Coronary artery (tissue), 2 donors: Measurements from ENCODE around the gene XDH.

Experiments
- DNase-seq: peaks from one replicate; pipeline ENCODE4 v3.0.0-alpha.2; 2017; ENCODE audit warnings: low spot score
- H3K27ac ChIP-seq, 2 donors: fragments of 200-600 bp; sonication (generic); one replicate each; pipeline ENCODE4 v1.5.1; 2016 to 2019
- H3K4me3 ChIP-seq: fragments of 200-600 bp; sonication (generic); 2 replicates; pipeline ENCODE4 v1.5.1; 2016; ENCODE audit warnings: mild to moderate bottlenecking, moderate library complexity
- TF ChIP-seq, protein P1 (sequence below): fragments of 200-600 bp; sonication (generic); IDR thresholded peaks from one replicate; pipeline ENCODE4 v1.5.1; 2019; ENCODE audit warnings: antibody characterized with exemption

The XDH gene

DNA sequence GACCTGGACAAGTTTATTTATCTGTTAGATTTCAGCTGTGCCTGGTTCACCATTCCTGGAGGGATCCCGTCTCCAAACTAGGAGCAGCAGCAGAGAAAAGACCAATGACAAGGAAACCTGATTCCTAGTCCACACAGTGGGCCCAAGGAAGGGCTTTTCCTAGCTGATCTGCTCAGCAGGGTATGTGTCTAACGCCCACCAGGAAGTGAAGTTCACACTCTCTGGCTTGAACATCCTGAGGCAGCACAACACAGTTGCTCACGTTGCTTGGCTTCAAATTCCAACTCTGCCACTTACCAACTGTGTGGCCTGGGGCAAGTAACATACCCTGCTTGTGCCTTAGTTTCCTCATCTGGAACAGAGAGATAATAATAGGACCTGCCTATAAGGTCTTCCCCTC is 42.9 kb downstream of the XDH start:
- no peak for DNase-seq
- H3K27ac ChIP-seq, result no peak overlapping the region
- H3K4me3 ChIP-seq, result no peak overlapping the region
- TF ChIP-seq, protein P1, sequence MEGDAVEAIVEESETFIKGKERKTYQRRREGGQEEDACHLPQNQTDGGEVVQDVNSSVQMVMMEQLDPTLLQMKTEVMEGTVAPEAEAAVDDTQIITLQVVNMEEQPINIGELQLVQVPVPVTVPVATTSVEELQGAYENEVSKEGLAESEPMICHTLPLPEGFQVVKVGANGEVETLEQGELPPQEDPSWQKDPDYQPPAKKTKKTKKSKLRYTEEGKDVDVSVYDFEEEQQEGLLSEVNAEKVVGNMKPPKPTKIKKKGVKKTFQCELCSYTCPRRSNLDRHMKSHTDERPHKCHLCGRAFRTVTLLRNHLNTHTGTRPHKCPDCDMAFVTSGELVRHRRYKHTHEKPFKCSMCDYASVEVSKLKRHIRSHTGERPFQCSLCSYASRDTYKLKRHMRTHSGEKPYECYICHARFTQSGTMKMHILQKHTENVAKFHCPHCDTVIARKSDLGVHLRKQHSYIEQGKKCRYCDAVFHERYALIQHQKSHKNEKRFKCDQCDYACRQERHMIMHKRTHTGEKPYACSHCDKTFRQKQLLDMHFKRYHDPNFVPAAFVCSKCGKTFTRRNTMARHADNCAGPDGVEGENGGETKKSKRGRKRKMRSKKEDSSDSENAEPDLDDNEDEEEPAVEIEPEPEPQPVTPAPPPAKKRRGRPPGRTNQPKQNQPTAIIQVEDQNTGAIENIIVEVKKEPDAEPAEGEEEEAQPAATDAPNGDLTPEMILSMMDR, result no peak

GRCh38 chr2:31366733-31367132 is 47.8 kb downstream of the XDH start:
- Histone ChIP-seq H3K4me3 (no peak overlapping the region), H3K27ac (no peak overlapping the region)
- no peak for DNase-seq
- TF ChIP-seq, protein P1, result no peak

GRCh38 chr2:31365834-31366505 is 48.6 kb downstream of the XDH start:
- Histone ChIP-seq H3K4me3 (no peak overlapping the region), H3K27ac (no peak overlapping the region)
- TF ChIP-seq, protein P1, result no peak
- DNase-seq, result no peak

- DNase-seq, result no peak
- TF ChIP-seq, protein P1, result no peak
- H3K4me3 ChIP-seq, result no peak overlapping the region
- no peak overlapping the region for H3K27ac ChIP-seq
These were observed 49.2 kb downstream of the XDH start for GRCh38 chr2:31365348-31365747.

- Histone ChIP-seq H3K4me3 (no peak overlapping the region), H3K27ac (no peak overlapping the region)
- no peak for DNase-seq
- TF ChIP-seq, protein P1, result no peak
These were observed 50.4 kb downstream of the XDH start for GRCh38 chr2:31363956-31364750.

GRCh38 chr2:31362581-31362980 is 52.0 kb downstream of the XDH start:
- TF ChIP-seq, protein P1, result no peak
- Histone ChIP-seq H3K27ac (no peak overlapping the region), H3K4me3 (no peak overlapping the region)
- DNase-seq, result no peak

- TF ChIP-seq, protein P1, result no peak
- DNase-seq, result no peak
- H3K27ac ChIP-seq, result no peak overlapping the region
- H3K4me3 ChIP-seq, result no peak overlapping the region
These were observed 55.3 kb downstream of the XDH start for GRCh38 chr2:31359229-31359628.
